Activated CD4-positive, alpha-beta T cell treated with anti-CD3 and anti-CD28 coated beads, Interleukin-2, amount 50 U/mL, for 16 hours (primary cell): Measurements from ENCODE around the gene GALNT2.

Experiments used
- DNase-seq: peaks from one replicate; pipeline ENCODE4 v3.0.0-alpha.2; 2020

The GALNT2 gene

GRCh38 chr1:230097370-230097769 is 30.3 kb downstream of the GALNT2 start:
- no peak for DNase-seq

GRCh38 chr1:230098723-230099122 is 31.7 kb downstream of the GALNT2 start:
- no peak for DNase-seq

DNA sequence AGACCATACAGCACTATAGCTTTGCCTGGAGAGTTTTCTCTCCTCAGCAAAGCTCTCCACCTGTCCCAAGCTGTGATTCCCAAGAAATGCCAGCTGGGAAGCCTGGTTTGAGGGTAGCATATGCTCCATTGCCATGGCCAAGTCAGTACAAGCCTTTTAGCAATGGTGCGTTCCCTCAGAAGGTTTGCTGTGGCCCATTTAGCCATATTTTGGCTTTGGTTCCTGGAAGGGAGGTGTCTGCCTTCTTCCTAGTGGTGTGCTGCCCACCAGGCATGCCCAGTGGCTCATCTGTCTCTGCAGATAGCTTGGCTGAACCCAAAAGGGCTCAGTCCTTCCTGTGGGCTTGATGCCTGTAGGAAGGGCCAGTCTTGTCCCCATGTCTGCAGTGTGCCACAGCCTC is 32.4 kb downstream of the GALNT2 start:
- DNase-seq: no peak

GRCh38 chr1:230100932-230101331 is 33.9 kb downstream of the GALNT2 start:
- DNase-seq: no peak

DNA sequence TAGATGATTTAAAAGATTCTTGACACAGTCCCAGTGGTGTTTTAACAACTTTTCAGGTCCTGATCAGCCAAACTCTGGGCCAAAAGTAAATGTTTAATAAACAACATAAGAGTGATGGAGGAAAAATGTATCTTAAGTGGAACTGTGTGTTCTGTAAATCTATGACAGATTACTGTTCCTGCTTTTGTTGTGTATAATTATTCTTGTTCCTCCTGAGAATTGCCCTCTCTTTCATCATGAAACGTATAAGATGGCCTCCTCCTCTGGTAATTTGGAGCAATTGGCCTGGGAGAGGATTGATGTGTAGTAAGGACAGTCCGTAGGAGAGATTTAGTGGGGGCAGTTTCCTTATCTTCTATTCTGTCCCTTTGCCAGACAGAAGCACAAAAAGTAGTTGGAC is 34.5 kb downstream of the GALNT2 start:
- DNase-seq: no peak

DNA sequence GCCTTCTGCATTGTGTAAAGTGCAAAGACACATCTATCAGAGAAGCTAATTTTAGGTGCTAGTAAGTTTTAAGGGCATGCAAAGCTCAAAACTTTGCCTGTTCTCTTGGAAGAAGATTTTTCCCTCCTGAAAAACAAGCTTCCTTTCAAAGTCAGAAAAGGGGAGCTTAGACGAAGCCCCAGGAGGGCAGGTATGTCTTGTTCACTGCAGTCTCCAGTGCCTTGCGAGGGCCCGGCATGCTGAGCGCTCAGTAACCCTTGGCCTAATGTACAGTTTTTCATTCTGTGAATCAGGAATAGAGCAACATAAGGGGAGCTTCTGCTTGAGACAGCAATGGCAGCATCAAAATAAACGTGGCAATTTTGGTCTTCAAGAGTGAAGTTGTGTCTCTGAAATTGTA is 35.0 kb downstream of the GALNT2 start:
- DNase-seq: no peak

GRCh38 chr1:230102472-230102871 is 35.4 kb downstream of the GALNT2 start:
- no peak for DNase-seq

DNA sequence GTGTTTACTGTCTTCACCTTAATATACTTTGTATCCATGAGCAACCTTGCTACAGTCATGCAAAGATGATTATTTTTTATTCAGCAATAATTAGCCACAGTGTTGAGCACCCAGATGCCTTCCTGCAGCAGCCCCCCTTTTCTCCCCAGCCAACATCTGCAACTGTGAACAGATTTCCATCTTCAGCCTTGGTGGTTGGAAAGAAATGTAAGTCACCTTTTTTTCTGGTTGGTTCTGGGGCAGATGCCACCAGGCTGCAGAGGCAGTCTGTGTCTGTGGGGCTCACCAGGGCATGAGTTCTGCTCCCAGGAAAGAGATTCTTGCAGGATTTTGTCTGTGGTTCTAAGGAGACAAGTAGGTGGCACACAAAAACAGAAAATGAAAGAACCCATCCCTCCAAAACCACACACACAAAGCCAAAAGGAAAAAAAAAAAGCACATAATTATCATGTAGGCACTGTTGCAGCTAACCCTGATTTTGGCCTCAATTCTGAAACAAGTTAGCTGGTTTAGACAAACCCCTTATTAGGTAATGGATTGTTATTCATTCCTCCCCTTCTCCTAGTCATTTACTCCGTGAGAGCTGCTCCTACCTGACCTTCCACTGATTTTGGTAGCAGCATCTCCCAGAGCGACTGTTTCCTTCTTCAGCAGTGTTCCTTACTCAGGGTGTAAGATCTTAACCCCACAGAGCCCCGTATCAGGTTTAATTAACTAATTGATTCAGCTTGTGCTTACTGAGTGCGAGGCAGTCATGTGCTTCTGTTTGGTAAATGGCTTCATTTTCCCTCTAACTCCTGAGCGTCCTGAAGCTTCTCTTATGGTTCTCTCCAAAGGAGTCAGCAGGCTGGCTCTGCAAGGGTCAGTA is 36.5 kb downstream of the GALNT2 start:
- DNase-seq: peak; percentile 66

GRCh38 chr1:230104395-230105244 is 37.6 kb downstream of the GALNT2 start:
- peak; percentile 94 for DNase-seq

- DNase-seq: no peak
Observed at GRCh38 chr1:230105245-230105753, 38.3 kb downstream of the GALNT2 start.

DNA sequence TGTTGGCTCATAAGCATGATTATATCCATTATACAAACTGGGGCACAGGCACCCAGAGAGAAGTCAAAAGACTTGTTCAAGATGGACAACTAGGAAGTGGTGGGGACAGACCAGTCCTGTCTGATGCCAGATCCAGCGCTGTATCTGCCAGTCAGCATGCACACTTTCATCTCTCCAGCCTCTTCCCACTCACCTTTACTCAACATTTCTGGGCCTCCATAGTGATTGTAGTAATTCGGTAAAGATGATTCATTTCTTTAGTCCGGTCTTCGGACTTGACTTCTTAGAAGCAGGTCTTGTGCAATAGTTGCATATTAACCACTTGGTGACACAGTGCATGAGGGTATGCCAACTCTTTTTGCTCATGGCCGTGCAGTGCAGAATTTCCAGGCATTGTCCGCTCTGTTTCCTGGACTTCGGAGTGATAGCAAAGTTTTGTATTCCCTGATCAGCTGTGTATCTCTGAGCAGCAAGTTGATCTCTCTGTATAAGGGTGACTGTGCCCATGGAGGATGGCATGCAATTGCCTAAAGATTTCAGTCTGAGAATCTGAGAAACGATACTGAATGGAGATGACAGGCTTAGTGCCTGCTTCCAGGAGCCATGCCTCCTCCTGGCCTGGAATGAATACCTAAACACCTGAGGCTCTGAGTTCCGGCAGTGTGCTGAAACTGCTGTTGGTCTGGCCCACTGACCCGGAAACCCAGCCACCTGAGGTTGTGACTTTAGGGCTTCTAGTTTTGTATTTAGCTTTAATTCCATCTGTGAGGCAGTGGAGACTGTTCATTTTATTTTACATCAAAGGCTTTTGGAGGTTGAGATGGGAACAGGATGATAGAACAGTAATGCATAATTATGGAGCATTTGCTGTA is 39.0 kb downstream of the GALNT2 start:
- peak; percentile 86 for DNase-seq

DNA sequence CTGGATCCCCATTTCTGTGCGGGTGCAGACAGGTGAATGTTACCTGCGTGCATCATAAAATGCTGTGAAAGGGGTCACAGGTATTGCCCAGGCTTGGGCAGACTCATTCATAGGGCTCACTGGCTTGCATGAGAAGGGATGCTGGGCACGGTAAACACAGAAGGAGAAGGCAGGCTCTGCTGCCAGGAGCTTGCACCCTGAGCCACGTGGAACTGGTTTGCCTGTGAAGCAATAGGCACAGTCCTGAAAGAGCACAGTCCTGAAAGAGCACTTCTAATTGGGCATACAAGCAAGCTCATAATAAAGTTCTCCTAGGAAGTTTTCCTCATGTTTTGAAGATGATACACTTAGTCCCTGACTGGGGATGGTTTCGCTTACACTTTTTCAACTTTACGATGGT is 40.9 kb downstream of the GALNT2 start:
- no peak for DNase-seq

DNA sequence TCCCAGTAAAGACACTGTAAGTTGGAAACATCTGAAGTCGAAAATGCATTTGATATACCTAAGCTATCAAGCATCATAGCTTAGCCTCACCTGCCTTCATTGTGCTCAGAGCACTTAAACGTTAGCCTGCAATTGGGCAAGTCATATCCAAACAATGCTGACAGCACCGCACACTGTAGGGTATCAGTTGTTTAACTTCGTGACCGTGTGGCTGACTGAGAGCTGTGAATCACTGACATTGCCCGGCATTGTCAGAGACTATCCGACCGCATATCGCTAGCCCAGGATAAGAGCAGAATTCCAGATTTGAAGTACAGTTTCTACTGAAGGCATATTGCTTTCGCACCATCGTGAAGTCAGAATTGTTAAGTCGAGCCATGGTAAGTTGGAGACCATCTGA is 41.5 kb downstream of the GALNT2 start:
- peak; percentile 68 for DNase-seq

- DNase-seq: no peak
Observed at GRCh38 chr1:230109066-230109465, 42.0 kb downstream of the GALNT2 start.

GRCh38 chr1:230109895-230110667 is 43.0 kb downstream of the GALNT2 start:
- peak; percentile 90 for DNase-seq

- DNase-seq: no peak
Observed at GRCh38 chr1:230110971-230111370, 43.9 kb downstream of the GALNT2 start.

DNA sequence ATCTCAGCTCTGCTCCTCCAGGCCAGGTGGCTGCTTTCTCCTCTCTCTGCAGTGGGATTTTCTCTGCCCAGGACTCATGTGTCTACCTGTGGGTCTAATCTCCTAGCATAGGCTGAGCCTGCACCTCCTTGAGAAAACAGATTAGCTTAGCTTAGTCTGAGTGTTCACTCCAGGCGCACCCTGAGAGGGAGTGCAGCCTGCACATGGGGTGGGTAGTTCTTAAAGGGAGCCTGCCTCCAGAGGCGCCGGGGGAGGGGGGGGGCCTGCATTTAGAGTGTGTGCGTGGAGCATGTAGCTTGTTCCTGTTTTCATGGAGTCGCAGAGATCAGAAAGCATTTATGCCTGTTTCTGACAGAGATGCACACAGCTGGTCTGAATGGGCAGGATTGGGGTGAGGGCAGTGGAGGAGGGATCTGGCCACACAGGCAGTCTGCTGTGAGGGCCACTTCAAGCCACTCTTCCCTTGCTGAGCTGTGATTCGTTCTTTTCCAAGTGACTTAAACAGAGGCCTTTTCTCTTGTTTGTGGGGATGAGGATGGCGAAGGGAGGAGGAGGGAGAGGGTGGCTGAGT is 45.2 kb downstream of the GALNT2 start:
- DNase-seq: no peak

DNA sequence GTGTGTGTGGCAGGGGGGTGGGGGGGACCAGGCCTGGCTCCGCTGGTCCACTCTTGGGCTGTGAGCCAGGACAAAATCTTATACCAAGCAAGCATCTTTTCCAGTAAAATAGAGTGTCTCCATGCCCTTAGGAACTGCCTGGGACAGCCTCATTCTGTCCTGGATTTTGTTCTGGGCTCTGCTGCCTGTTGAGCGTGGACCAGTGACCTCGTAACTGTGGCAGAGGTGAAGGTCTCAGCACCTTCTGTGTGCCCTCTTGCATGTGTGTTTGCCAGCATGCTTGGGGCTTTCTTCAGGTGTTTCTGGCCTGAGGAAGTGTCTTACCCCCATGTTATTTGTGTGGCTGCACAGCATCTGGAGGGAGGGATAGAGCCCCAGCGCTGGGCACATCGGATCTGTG is 45.7 kb downstream of the GALNT2 start:
- DNase-seq: no peak

DNA sequence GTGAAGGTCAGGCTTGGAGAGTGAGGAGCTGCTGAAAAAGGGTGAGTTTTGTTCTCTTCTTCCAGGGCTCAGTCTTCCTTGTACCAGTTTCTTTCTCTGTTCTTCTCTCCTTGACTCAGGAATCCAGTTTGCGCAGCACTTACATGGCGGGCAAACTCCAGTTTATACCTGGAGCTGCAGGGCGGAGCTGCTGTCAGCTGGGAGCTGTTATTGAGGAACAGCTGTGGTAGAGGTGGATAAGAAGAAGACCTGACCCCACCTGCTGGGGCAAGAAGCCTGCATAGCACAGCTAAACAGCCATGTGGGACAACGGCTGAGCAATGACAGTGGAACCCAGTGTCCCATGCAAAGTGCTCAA is 46.2 kb downstream of the GALNT2 start:
- DNase-seq: no peak

DNA sequence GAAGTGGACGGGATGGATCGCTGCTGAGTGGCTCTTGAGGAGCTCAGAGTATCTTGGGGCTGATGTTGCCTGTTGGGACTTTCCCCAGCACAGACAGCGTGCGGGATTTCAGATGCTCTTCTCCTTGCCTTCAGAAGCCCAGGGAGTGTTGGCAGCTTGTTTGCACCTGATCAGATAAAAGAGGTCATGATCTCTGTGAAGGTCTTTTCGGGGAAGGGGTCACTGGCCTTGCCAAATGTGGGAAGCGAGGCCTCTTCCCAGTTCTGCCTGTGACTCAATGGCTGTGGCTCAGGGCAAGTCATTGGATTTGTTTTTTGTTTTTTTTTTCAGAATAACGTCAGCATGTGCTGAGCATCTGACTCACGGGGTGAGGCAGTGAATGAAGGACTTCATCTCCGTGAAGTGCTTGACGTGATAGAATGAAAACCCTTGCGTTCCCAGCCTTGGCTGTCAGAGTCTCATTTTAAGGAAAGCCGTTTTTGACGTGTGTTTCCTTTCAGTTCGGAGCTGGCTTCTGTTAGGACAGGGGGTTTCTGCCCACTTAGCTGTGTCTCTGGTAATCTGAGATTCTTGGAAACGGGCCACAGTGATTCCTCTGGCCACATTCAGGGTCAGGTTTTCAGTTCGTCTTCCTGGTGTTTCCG is 46.7 kb downstream of the GALNT2 start:
- DNase-seq: no peak

- no peak for DNase-seq
Observed at GRCh38 chr1:230114237-230114651, 47.2 kb downstream of the GALNT2 start.
